Upper lobe of left lung (tissue), 6 donors: ENCODE results near the gene UGT1A6. TPM values are rescaled to one million over a fixed set of nuclear protein-coding genes. Genes with fewer than 3 reads are reported as not detected.
"Not testable (repeated sequence)": the region's sequence is repeated elsewhere in the genome, so short reads cannot be mapped to it uniquely, and the experiment has no call there.

Experiments
- ATAC-seq, 2 donors: fragments of 200-7000 bp; cut with Tn5 transposase; one replicate each; pipeline ENCODE4 v1.9.1; 2022; ENCODE audit warnings: mild to moderate bottlenecking in 2 of 2, moderate library complexity in 2 of 2; ENCODE audit not compliant: low FRiP score in 2 of 2
- DNase-seq, 2 donors: peaks; one replicate each; pipeline ENCODE4 v3.0.0-alpha.2; 2019 to 2020
- H3K27ac ChIP-seq, 4 donors: fragments of 200-600 bp; sonication (generic); one replicate each; pipeline ENCODE4 v1.5.1; 2016 to 2019
- H3K27me3 ChIP-seq, 4 donors: fragments of 200-600 bp; sonication (generic); one replicate each; pipeline ENCODE4 v1.5.1; 2017 to 2019
- H3K36me3 ChIP-seq, 4 donors: fragments of 200-600 bp; sonication (generic); one replicate each; pipeline ENCODE4 v1.5.1; 2016 to 2019
- H3K4me1 ChIP-seq, 4 donors: fragments of 200-600 bp; sonication (generic); one replicate each; pipeline ENCODE4 v1.5.1; 2018 to 2019
- H3K4me3 ChIP-seq, 4 donors: fragments of 200-600 bp; sonication (generic); one replicate each; pipeline ENCODE4 v1.5.1; 2017 to 2019; ENCODE audit warnings: mild to moderate bottlenecking in 2 of 4, moderate library complexity in 1 of 4
- H3K9me3 ChIP-seq, 4 donors: fragments of 200-600 bp; sonication (generic); one replicate each; pipeline ENCODE4 v1.5.1; 2018 to 2019
- CTCF ChIP-seq, 6 experiments: fragments of 450-650 bp in 4 of 6; fragments of 200-600 bp in 2 of 6; sonication (generic) in 2 of 6; IDR thresholded peaks; one replicate each; pipeline ENCODE4 v1.5.1; 2016 to 2019; ENCODE audit warnings: antibody characterized with exemption in 6 of 6
- EP300 ChIP-seq, 4 donors: sonication (generic); formaldehyde crosslinking; IDR thresholded peaks; one replicate each; pipeline ENCODE4 v1.5.1; 2017; ENCODE audit warnings: antibody characterized with exemption in 4 of 4, control low read depth in 2 of 4
- POLR2A ChIP-seq, 4 donors: fragments of 450-650 bp; IDR thresholded peaks; one replicate each; pipeline ENCODE4 v1.5.1; 2016 to 2017; ENCODE audit warnings: antibody characterized with exemption in 4 of 4, mild to moderate bottlenecking in 2 of 4
- POLR2AphosphoS5 ChIP-seq, 2 donors: sonication (generic); formaldehyde crosslinking; IDR thresholded peaks; one replicate each; pipeline ENCODE4 v1.5.1; 2017; ENCODE audit warnings: antibody characterized with exemption in 2 of 2
- WGBS, 2 donors: methylation state at CpG; one replicate each; pipeline ENCODE4 v1.1.5; 2017 to 2018; 5-methylcytosine and 5-hydroxymethylcytosine counted together
- total RNA-seq, 6 donors: library from RNA; depleted of rRNA in 4 of 6; stranded (reverse); fragments of >200 nt in 4 of 6; gene quantifications; one replicate each; pipeline versions ENCODE4 v1.1.0 to v1.2.1, GENCODE V29; 2016 to 2021
- donor health status: DM: no; HTN: no; CAD: no; lungs with moderate emphysema.
- donor health status: DM: no; HTN: yes; CAD: no; lungs with severe emphysema.

Gene UGT1A6
- total RNA-seq, 6 donors from 2014 or later: 0.15 to 5.0 (median 0.33) TPM; not detected in 1

DNA sequence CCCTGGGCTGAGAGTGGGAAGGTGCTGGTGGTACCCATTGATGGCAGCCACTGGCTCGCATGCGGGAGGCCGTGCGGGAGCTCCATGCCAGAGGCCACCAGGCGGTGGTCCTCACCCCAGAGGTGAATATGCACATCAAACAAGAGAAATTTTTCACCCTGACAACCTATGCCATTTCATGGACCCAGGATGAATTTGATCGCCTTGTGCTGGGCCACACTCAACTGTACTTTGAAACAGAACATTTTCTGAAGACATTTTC, 54.5 kb downstream of the UGT1A6 start:
- TF ChIP-seq CTCF (IDR thresholded peaks at IDR 0.05): no peak
- no peak for TF ChIP-seq POLR2AphosphoS5 (IDR thresholded peaks at IDR 0.05)
- no peak for TF ChIP-seq EP300 (IDR thresholded peaks at IDR 0.05)
- TF ChIP-seq POLR2A (IDR thresholded peaks at IDR 0.05): no peak
- H3K4me3 ChIP-seq: no peak overlapping the region
- peak in 1 of 2 donors; percentile 41 for DNase-seq
- no peaks in the 10 kb centered on the region for H3K27me3 ChIP-seq
- WGBS, 2 donors: 92 to 93% methylated on average over 6 of the region's 6 CpGs
- H3K27ac ChIP-seq: no peak overlapping the region
- ATAC-seq: peak in 1 of 2 donors; percentile 28
- H3K36me3 ChIP-seq: no peaks in the 10 kb centered on the region
- no peaks in the 10 kb centered on the region for H3K4me1 ChIP-seq
- H3K9me3 ChIP-seq: no peaks in the 10 kb centered on the region

GRCh38 chr2:233750689-233751088, 58.0 kb downstream of the UGT1A6 start:
- not testable (repeated sequence) for DNase-seq, H3K27me3 ChIP-seq, ATAC-seq, H3K4me1 ChIP-seq, H3K9me3 ChIP-seq, H3K27ac ChIP-seq, H3K4me3 ChIP-seq, H3K36me3 ChIP-seq
- 75 to 91% methylated on average over 2 of the region's 2 CpGs for WGBS, 2 donors

DNA sequence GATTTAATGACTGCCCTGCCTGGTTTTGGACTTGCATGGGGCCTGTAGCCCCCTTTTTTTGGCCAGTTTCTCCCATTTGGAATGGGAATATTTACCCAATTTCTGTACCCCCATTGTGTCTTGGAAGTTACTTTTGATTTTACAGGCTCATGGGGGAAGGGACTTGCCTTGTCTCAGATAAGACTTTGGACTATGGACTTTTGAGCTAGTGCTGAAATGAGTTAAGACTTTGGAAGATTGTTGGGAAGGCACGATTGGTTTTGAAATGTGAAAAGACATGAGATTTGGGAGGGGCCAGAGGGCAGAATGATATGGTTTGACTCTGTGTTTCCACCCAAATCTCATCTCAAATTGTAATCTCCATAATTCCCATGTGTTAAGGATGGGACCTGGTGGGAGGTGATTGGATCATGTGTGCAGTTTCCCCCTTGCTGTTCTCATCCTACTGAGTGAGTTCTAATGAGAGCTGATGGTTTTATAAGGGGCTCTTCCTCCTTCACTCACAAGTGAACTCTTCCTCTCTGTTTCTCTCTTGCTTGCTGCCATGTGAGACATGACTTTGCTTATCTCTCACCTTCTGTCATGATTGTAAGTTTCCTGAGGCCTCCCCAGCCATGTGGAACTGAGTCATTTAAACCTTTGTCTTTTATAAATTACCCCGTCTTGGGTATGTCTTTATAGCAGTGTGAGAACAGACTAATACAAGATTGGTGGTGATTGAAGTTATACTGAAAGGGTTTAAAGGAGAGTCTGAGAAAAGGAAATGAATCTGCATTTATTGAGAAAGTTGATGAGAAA, 58.7 kb downstream of the UGT1A6 start:
- not testable (repeated sequence) for ATAC-seq, H3K4me3 ChIP-seq, H3K27ac ChIP-seq, DNase-seq, H3K9me3 ChIP-seq, H3K4me1 ChIP-seq, H3K36me3 ChIP-seq, H3K27me3 ChIP-seq
- 72 to 84% methylated on average over 2 of the region's 2 CpGs for WGBS, 2 donors

GRCh38 chr2:233754872-233755611, 62.4 kb downstream of the UGT1A6 start:
- H3K27ac ChIP-seq: no peak overlapping the region
- ATAC-seq (no peak), DNase-seq (peak in 1 of 2 donors; percentile 79)
- no peaks in the 10 kb centered on the region for H3K9me3 ChIP-seq
- no peak overlapping the region for H3K4me3 ChIP-seq
- no peaks in the 10 kb centered on the region for H3K36me3 ChIP-seq
- H3K27me3 ChIP-seq: no peaks in the 10 kb centered on the region
- WGBS, 2 donors: 92% methylated on average over 35 to 42 of the region's 44 CpGs
- no peak for TF ChIP-seq POLR2AphosphoS5 (IDR thresholded peaks at IDR 0.05)
- no peak for TF ChIP-seq POLR2A (IDR thresholded peaks at IDR 0.05)
- TF ChIP-seq EP300 (IDR thresholded peaks at IDR 0.05): no peak
- no peak for TF ChIP-seq CTCF (IDR thresholded peaks at IDR 0.05)
- H3K4me1 ChIP-seq: no peaks in the 10 kb centered on the region

DNA sequence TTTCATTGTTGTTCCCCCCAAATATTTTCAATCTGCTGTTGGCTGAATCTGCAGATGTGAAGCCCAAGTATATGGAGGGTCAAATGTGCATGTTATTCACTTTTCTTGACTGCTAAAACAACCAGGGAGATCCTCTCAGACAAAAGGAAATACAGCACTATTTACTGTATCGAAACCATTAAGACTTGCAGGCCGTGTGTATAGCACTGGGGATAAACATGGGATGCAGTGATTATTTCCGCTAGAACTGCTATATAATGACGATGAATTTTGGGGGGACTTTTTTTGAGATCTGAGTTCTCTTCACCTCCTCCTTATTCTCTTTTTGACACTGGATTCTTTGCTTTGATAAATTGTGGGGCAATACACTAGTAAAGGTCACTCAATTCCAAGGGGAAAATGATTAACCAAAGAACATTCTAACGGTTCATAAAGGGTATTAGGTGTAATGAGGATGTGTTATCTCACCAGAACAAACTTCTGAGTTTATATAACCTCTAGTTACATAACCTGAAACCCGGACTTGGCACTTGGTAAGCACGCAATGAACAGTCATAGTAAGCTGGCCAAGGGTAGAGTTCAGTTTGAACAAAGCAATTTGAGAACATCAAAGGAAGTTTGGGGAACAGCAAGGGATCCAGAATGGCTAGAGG, 63.9 kb downstream of the UGT1A6 start:
- Histone ChIP-seq H3K4me1 (no peaks in the 10 kb centered on the region), H3K36me3 (no peaks in the 10 kb centered on the region), H3K4me3 (no peak overlapping the region), H3K27ac (no peak overlapping the region), H3K27me3 (no peaks in the 10 kb centered on the region), H3K9me3 (no peaks in the 10 kb centered on the region)
- DNase-seq: no peak
- WGBS, 2 donors: 60 to 65% methylated on average over 7 of the region's 7 CpGs
- TF ChIP-seq CTCF (IDR thresholded peaks at IDR 0.05) (no peak), POLR2A (IDR thresholded peaks at IDR 0.05) (no peak), POLR2AphosphoS5 (IDR thresholded peaks at IDR 0.05) (no peak), EP300 (IDR thresholded peaks at IDR 0.05) (no peak)
- ATAC-seq: no peak
